Measurements from ENCODE around the gene ERN1. TPM values are rescaled to one million over a fixed set of nuclear protein-coding genes. Genes with fewer than 3 reads are reported as not detected.

The ERN1 gene
- total RNA-seq, 1 donor from 2014 or later, result 22.1 TPM

GRCh38 chr17:64083093-64083492 is 46.9 kb downstream of the ERN1 start:
- no peak for FAIRE-seq
- Histone ChIP-seq H3K27me3 (ENCODE audit: control insufficient read depth, insufficient read depth, low read length) (no peaks in the 10 kb centered on the region), H3K36me3 (ENCODE audit: control insufficient read depth, insufficient read depth, low read length) (peaks cover 4% of the 10 kb centered on the region), H3K4me3 (ENCODE audit: low read depth, low read length) (no peak overlapping the region)
- no peak for TF ChIP-seq CTCF (IDR thresholded peaks at IDR 0.05; ENCODE audit: insufficient read depth, low read length, severe bottlenecking)
- no peak for DNase-seq (ENCODE audit: low read depth)

- FAIRE-seq (peak; percentile 43), DNase-seq (ENCODE audit: low read depth) (peak; percentile 98)
Observed at GRCh38 chr17:64081802-64082799, 47.8 kb downstream of the ERN1 start.

GRCh38 chr17:64080174-64080618 is 49.7 kb downstream of the ERN1 start:
- no peaks in the 10 kb centered on the region for H3K27me3 ChIP-seq (ENCODE audit: control insufficient read depth, insufficient read depth, low read length)
- FAIRE-seq, result no peak
- H3K36me3 ChIP-seq (ENCODE audit: control insufficient read depth, insufficient read depth, low read length), result peaks cover 3% of the 10 kb centered on the region
- no peak overlapping the region for H3K4me3 ChIP-seq (ENCODE audit: low read depth, low read length)
- no peak for DNase-seq (ENCODE audit: low read depth)
- no peak for TF ChIP-seq CTCF (IDR thresholded peaks at IDR 0.05; ENCODE audit: insufficient read depth, low read length, severe bottlenecking)

More at GRCh38 chr17:64081802-64082799, 47.8 kb downstream of the ERN1 start:
- Histone ChIP-seq H3K4me3 (ENCODE audit: low read depth, low read length) (no peak overlapping the region), H3K27me3 (ENCODE audit: control insufficient read depth, insufficient read depth, low read length) (no peaks in the 10 kb centered on the region), H3K36me3 (ENCODE audit: control insufficient read depth, insufficient read depth, low read length) (peaks cover 3% of the 10 kb centered on the region)
- TF ChIP-seq CTCF (IDR thresholded peaks at IDR 0.05; ENCODE audit: insufficient read depth, low read length, severe bottlenecking), result no peak

- Histone ChIP-seq H3K4me3 (ENCODE audit: low read depth, low read length) (no peak overlapping the region), H3K36me3 (ENCODE audit: control insufficient read depth, insufficient read depth, low read length) (peaks cover 8% of the 10 kb centered on the region), H3K27me3 (ENCODE audit: control insufficient read depth, insufficient read depth, low read length) (no peaks in the 10 kb centered on the region)
- TF ChIP-seq CTCF (IDR thresholded peaks at IDR 0.05; ENCODE audit: insufficient read depth, low read length, severe bottlenecking), result no peak
- FAIRE-seq (no peak), DNase-seq (ENCODE audit: low read depth) (peak; percentile 82)
Observed at GRCh38 chr17:64077379-64077778, 52.6 kb downstream of the ERN1 start.

GRCh38 chr17:64075913-64076312 is 54.0 kb downstream of the ERN1 start:
- no peak for TF ChIP-seq CTCF (IDR thresholded peaks at IDR 0.05; ENCODE audit: insufficient read depth, low read length, severe bottlenecking)
- no peaks in the 10 kb centered on the region for H3K27me3 ChIP-seq (ENCODE audit: control insufficient read depth, insufficient read depth, low read length)
- H3K4me3 ChIP-seq (ENCODE audit: low read depth, low read length), result no peak overlapping the region
- DNase-seq (ENCODE audit: low read depth) (no peak), FAIRE-seq (no peak)
- peaks cover 16% of the 10 kb centered on the region for H3K36me3 ChIP-seq (ENCODE audit: control insufficient read depth, insufficient read depth, low read length)
